Endothelial cell of umbilical vein (primary cell): Measurements from ENCODE around the gene NHLRC4. TPM values are rescaled to one million over a fixed set of nuclear protein-coding genes. Genes with fewer than 3 reads are reported as not detected.
A peak's percentile ranks its signal among the peaks of the same experiment; 100 is the strongest.

Experiments
- BruUV-seq: library from RNA; stranded (reverse); fragments of 400-500 nt; replicated peaks from 2 replicates; lab custom pipeline; 2021; lab: Mats Ljungman, UMichigan
- CTCF ChIA-PET: fragments of 300-600, 350-600 bp; sonication (Branson Sonifier 250); formaldehyde crosslinking; loops from one replicate; lab custom pipeline; 2021; ENCODE audit warnings: antibody characterized with exemption, inconsistent platforms; lab: Charles Lee
- POLR2A ChIA-PET: fragments of 300-600, 350-600 bp; sonication (Branson Sonifier 250); formaldehyde crosslinking; loops from one replicate; lab custom pipeline; 2021; ENCODE audit warnings: antibody characterized with exemption, inconsistent platforms; lab: Charles Lee
- DNase-seq: peaks from one replicate; pipeline ENCODE4 v3.0.0-alpha.2; 2011; ENCODE audit warnings: low read depth, low spot score
- FAIRE-seq: peaks from 2 replicates; lab custom pipeline; 2011; peaks lifted over from hg19 to GRCh38; lab: Jason Lieb, UNC
- H2AFZ ChIP-seq: 2 replicates; pipeline ENCODE4 v1.6.0; 2012; ENCODE audit warnings: low read depth, low read length, control low read depth, inconsistent platforms
- H3K27ac ChIP-seq: 2 replicates; pipeline ENCODE4 v1.5.1; 2011; ENCODE audit warnings: low read depth, mild to moderate bottlenecking, control low read depth, low read length, moderate library complexity; ENCODE audit not compliant: insufficient read depth
- H3K27me3 ChIP-seq, 2 experiments: 2 replicates each; pipeline versions ENCODE4 v1.6.0 to v1.6.1; 2011; ENCODE audit warnings: low read length in 2 of 2, mixed read lengths in 1 of 2; ENCODE audit not compliant: control insufficient read depth in 2 of 2, insufficient read depth in 2 of 2
- H3K36me3 ChIP-seq, 2 experiments: 2 replicates in 1 of 2; 3 replicates in 1 of 2; pipeline ENCODE4 v1.5.1; 2011; ENCODE audit warnings: low read length in 2 of 2, mild to moderate bottlenecking in 1 of 2, moderate library complexity in 1 of 2; ENCODE audit not compliant: control insufficient read depth in 2 of 2, insufficient read depth in 2 of 2; ENCODE audit errors: extremely low read depth in 1 of 2
- H3K4me1 ChIP-seq: 3 replicates; pipeline ENCODE4 v1.5.1; 2011; ENCODE audit warnings: mild to moderate bottlenecking, low read length; ENCODE audit not compliant: control insufficient read depth, insufficient read depth; ENCODE audit errors: extremely low read depth
- H3K4me2 ChIP-seq: 2 replicates; pipeline ENCODE4 v1.6.1; 2011; ENCODE audit warnings: low read length, control low read depth, mixed read lengths; ENCODE audit not compliant: insufficient read depth
- H3K4me3 ChIP-seq, 3 experiments: fragments of 200-600 bp in 1 of 3; sonication (generic), shearing (Covaris generic) in 1 of 3; replicated peaks in 1 of 3; 2 replicates each; pipeline ENCODE4 v1.5.1; 2011 to 2016; ENCODE audit warnings: control low read depth in 3 of 3, low read length in 3 of 3, mild to moderate bottlenecking in 2 of 3, inconsistent platforms in 1 of 3, low read depth in 1 of 3, moderate library complexity in 1 of 3; ENCODE audit not compliant: insufficient read depth in 1 of 3
- H3K79me2 ChIP-seq: 2 replicates; pipeline ENCODE4 v1.6.0; 2012; ENCODE audit warnings: low read length, inconsistent platforms; ENCODE audit not compliant: control insufficient read depth, insufficient read depth
- H3K9ac ChIP-seq: replicated peaks from 2 replicates; pipeline ENCODE3; 2011; ENCODE audit warnings: low read length, control low read depth; ENCODE audit not compliant: insufficient read depth; ENCODE audit errors: extremely low read depth
- H3K9me1 ChIP-seq: replicated peaks from 3 replicates; pipeline ENCODE4 v1.6.0; 2011; ENCODE audit warnings: mild to moderate bottlenecking, low read length; ENCODE audit not compliant: control insufficient read depth, insufficient read depth; ENCODE audit errors: extremely low read depth
- H3K9me3 ChIP-seq: replicated peaks from 2 replicates; pipeline ENCODE4 v1.5.1; 2012; ENCODE audit warnings: low read length, inconsistent platforms; ENCODE audit not compliant: control insufficient read depth, insufficient read depth
- H4K20me1 ChIP-seq: replicated peaks from 2 replicates; pipeline ENCODE3; 2011; ENCODE audit warnings: mild to moderate bottlenecking, low read length; ENCODE audit not compliant: control insufficient read depth, insufficient read depth; ENCODE audit errors: extremely low read depth
- FOS ChIP-seq: IDR thresholded peaks from 2 replicates; pipeline ENCODE4 v1.6.1; 2011; ENCODE audit warnings: mild to moderate bottlenecking, low read length, moderate library complexity, borderline replicate concordance; ENCODE audit not compliant: insufficient read depth
- JUN ChIP-seq: IDR thresholded peaks from 2 replicates; pipeline ENCODE4 v1.6.1; 2011; ENCODE audit warnings: borderline replicate concordance, low read depth; ENCODE audit not compliant: insufficient read length, insufficient read depth
- MAX ChIP-seq: IDR thresholded peaks from 2 replicates; pipeline ENCODE4 v1.6.1; 2011; ENCODE audit not compliant: insufficient read depth, insufficient read length
- MYC ChIP-seq: IDR thresholded peaks from one replicate; pipeline ENCODE4 v1.6.1; 2011; ENCODE audit warnings: mild to moderate bottlenecking, low read depth, low read length
- POLR2A ChIP-seq: IDR thresholded peaks from 2 replicates; pipeline ENCODE4 v1.6.1; 2012; ENCODE audit warnings: low read depth, mild to moderate bottlenecking, control low read depth, low read length
- dilution Hi-C: fragments of 300-500 bp; cut with MboI; formaldehyde crosslinking; loops from one replicate; pipeline ENCODE4 v1.15.0; 2019; ENCODE audit warnings: low sequenced_read_pairs; ENCODE audit not compliant: extremely low pct_ligation_motif_present
- intact Hi-C: fragments of 100-400 bp; cut with micrococcal nuclease; formaldehyde crosslinking; loops from one replicate; pipeline ENCODE4 v1.10.0; 2022
- polyA plus RNA-seq, 4 experiments: library from polyadenylated mRNA; depleted of rRNA in 3 of 4; stranded (reverse) in 3 of 4; unstranded in 1 of 4; fragments of >200 nt; gene quantifications; 2 replicates each; pipeline versions ENCODE4 v1.2.1 to v1.2.3, GENCODE V29; 2011 to 2012; ENCODE audit warnings: missing spikeins in 1 of 4
- total RNA-seq: library from RNA; stranded (reverse); gene quantifications from 2 replicates; pipeline ENCODE4 v1.2.3, GENCODE V29; 2021
- TF ChIP-seq, protein P1 (sequence below), 2 donors: IDR thresholded peaks; 1 replicate in 1 of 2; 2 replicates in 1 of 2; pipeline ENCODE4 v1.5.1; 2011; ENCODE audit warnings: low read length in 2 of 2, mild to moderate bottlenecking in 2 of 2, moderate library complexity in 2 of 2, control low read depth in 1 of 2, inconsistent platforms in 1 of 2, low read depth in 1 of 2; ENCODE audit not compliant: insufficient read depth in 1 of 2; ENCODE audit errors: extremely low read depth in 1 of 2

The NHLRC4 gene
- total and polyA plus RNA-seq, 2 donors (not counting 3 experiments of a cell fraction or from before 2014, with no cell fraction given) = 0.73 to 0.94 TPM

GRCh38 chr16:586047-586644 lies 19.3 kb downstream of the NHLRC4 start:
- POLR2A ChIA-PET = no interaction called here

More at GRCh38 chr16:586047-586644, 19.3 kb downstream of the NHLRC4 start:
- Histone ChIP-seq H3K9me3 (no peaks in the 10 kb centered on the region), H4K20me1 (no peaks in the 10 kb centered on the region), H3K4me2 (no peak overlapping the region), H3K9me1 (no peaks in the 10 kb centered on the region), H3K9ac (no peak overlapping the region), H3K4me3 (no peak overlapping the region), H3K27ac (no peak overlapping the region), H3K4me1 (peaks cover 15% of the 10 kb centered on the region), H2AFZ (no peak overlapping the region), H3K27me3 (no peaks in the 10 kb centered on the region), H3K79me2 (peaks cover 12% of the 10 kb centered on the region), H3K36me3 (no peaks in the 10 kb centered on the region)
- TF ChIP-seq MAX (no peak), JUN (no peak), FOS (no peak), MYC (no peak), POLR2A (no peak)
- TF ChIP-seq, protein P1, sequence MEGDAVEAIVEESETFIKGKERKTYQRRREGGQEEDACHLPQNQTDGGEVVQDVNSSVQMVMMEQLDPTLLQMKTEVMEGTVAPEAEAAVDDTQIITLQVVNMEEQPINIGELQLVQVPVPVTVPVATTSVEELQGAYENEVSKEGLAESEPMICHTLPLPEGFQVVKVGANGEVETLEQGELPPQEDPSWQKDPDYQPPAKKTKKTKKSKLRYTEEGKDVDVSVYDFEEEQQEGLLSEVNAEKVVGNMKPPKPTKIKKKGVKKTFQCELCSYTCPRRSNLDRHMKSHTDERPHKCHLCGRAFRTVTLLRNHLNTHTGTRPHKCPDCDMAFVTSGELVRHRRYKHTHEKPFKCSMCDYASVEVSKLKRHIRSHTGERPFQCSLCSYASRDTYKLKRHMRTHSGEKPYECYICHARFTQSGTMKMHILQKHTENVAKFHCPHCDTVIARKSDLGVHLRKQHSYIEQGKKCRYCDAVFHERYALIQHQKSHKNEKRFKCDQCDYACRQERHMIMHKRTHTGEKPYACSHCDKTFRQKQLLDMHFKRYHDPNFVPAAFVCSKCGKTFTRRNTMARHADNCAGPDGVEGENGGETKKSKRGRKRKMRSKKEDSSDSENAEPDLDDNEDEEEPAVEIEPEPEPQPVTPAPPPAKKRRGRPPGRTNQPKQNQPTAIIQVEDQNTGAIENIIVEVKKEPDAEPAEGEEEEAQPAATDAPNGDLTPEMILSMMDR (IDR thresholded peaks at IDR 0.05; ENCODE audit: extremely low read depth in 1 of 2, insufficient read depth in 1 of 2, low read depth in 1 of 2, low read length in 2 of 2) = no peak
- no peak for DNase-seq
- intact Hi-C loops (loop anchor here (5.0 kb wide), 1 partner anchor 194 kb away; no protein-coding TSS in a partner anchor), dilution Hi-C loops (no loop called here)
- FAIRE-seq = no peak
- TSS peak; percentile 13 for BruUV-seq
- CTCF ChIA-PET = no interaction called here
